Ovary (tissue), 3 donors: ENCODE data around the gene RGS3.

ENCODE experiments used
- EP300 ChIP-seq: sonication (generic); formaldehyde crosslinking; IDR thresholded peaks from one replicate; pipeline ENCODE4 v1.6.1; 2017; ENCODE audit warnings: antibody characterized with exemption
- POLR2A ChIP-seq: fragments of 450-650 bp; IDR thresholded peaks from one replicate; pipeline ENCODE4 v1.6.1; 2017; ENCODE audit warnings: antibody characterized with exemption, mild to moderate bottlenecking, moderate library complexity
- TF ChIP-seq, protein P1 (sequence below), 3 donors: fragments of 450-650 bp in 2 of 3; fragments of 200-600 bp in 1 of 3; IDR thresholded peaks; one replicate each; pipeline versions ENCODE4 v1.5.1 to v1.8.0; 2016 to 2022; ENCODE audit warnings: antibody characterized with exemption in 3 of 3, mild to moderate bottlenecking in 1 of 3
- donor health status: DM: no; HTN: no; CAD: no.

DNA sequence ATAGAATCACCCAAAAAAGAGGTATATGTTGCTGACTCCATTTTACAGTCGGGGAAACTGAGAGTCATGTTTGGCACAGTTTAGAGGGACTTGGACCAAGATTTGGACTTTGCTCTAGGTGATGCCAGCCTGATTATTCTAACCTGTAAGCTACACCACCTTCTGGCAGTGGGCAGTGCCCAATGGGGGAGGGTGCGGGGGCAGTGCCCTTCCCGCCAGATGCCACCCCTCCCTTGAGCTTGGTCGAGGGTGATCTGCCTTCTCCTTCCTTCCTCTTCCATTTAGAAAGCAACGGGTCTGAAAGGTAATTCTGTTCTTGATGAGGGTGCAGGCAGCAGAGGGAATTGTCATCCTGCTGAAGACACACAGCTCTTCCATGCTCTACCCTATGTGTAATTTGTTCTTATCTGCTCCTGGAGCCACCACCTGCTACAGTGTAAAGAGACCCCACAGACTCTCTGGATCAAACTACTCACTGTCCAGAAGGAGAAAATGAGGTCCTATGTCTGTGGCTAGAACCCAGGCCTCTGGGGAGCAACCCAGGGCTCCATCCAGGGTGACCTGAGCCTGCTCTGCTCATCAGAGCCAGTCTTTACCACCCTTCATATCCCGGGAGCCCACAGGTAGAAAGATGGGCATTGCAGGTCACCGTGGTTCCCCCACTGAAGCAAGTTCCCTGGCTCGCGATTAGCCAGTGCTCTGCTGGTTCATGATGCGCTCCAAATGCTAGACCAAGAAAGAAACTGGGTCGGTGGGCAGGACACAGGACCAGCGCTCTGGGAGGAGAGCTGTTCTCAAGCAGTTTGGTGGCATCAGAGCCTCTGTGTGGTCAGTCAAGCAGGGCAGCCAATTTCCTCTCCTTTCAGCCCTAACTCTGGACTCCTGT is 156.2 kb downstream of the RGS3 start:
- TF ChIP-seq, protein P1, sequence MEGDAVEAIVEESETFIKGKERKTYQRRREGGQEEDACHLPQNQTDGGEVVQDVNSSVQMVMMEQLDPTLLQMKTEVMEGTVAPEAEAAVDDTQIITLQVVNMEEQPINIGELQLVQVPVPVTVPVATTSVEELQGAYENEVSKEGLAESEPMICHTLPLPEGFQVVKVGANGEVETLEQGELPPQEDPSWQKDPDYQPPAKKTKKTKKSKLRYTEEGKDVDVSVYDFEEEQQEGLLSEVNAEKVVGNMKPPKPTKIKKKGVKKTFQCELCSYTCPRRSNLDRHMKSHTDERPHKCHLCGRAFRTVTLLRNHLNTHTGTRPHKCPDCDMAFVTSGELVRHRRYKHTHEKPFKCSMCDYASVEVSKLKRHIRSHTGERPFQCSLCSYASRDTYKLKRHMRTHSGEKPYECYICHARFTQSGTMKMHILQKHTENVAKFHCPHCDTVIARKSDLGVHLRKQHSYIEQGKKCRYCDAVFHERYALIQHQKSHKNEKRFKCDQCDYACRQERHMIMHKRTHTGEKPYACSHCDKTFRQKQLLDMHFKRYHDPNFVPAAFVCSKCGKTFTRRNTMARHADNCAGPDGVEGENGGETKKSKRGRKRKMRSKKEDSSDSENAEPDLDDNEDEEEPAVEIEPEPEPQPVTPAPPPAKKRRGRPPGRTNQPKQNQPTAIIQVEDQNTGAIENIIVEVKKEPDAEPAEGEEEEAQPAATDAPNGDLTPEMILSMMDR (IDR thresholded peaks at IDR 0.05): no peak
- TF ChIP-seq POLR2A (no peak), EP300 (no peak)
